AG09309 (cell line): Measurements from ENCODE around the gene TMEM8B.
A peak's percentile ranks its signal among the peaks of the same experiment; 100 is the strongest.

Experiments
- DNase-seq: peaks from one replicate; pipeline ENCODE4 v3.0.0-alpha.2; 2010; ENCODE audit warnings: low read depth
- H3K4me3 ChIP-seq: 2 replicates; pipeline ENCODE4 v1.5.1; 2011; ENCODE audit warnings: mild to moderate bottlenecking, low read depth, low read length, moderate library complexity; ENCODE audit not compliant: control insufficient read depth
- TF ChIP-seq, protein P1 (sequence below): IDR thresholded peaks from 2 replicates; pipeline ENCODE4 v1.5.1; 2011; ENCODE audit warnings: mild to moderate bottlenecking, low read depth, low read length, inconsistent platforms; ENCODE audit not compliant: insufficient read depth, control insufficient read depth; ENCODE audit errors: missing control alignments

TMEM8B gene

DNA sequence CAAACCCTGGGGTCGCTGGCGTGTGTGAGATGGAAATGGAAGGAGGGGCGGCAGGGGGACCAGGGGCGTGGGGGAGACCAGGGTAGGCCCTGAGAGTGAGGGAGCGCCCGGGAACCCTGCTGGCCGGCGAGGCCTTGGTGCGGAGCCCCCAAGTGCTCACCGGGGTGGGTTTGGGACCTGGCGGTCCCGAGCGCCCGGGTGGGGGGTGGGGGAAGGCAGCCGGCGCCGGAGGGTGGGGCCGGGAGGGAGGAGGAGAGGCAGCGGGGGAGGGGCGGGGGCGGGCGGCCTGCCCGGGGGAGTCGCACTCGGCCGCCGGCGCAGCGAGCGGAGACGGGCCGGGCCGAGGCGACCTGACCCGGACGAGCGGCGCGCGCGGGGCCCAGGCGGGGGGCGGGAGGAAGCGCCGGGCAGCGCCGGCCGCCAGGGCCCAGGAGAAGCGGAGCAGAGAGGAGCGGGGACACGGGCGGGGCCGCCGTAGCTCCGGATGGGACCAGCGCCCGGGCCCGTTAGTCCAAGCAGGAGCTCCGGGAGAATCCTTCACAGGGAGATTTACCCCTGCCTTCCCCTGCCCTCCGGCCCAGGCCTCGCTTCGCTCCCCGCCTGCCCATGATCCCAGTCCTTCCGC is 37.6 kb upstream of the TMEM8B start, which contains the start of gene NPR2:
Gene NPR2, plus strand, starts transcription at position 295 of the 625 bp plus-strand sequence. CDS start 818 bp downstream, outside the sequence.
- no peak for DNase-seq
- TF ChIP-seq, protein P1, sequence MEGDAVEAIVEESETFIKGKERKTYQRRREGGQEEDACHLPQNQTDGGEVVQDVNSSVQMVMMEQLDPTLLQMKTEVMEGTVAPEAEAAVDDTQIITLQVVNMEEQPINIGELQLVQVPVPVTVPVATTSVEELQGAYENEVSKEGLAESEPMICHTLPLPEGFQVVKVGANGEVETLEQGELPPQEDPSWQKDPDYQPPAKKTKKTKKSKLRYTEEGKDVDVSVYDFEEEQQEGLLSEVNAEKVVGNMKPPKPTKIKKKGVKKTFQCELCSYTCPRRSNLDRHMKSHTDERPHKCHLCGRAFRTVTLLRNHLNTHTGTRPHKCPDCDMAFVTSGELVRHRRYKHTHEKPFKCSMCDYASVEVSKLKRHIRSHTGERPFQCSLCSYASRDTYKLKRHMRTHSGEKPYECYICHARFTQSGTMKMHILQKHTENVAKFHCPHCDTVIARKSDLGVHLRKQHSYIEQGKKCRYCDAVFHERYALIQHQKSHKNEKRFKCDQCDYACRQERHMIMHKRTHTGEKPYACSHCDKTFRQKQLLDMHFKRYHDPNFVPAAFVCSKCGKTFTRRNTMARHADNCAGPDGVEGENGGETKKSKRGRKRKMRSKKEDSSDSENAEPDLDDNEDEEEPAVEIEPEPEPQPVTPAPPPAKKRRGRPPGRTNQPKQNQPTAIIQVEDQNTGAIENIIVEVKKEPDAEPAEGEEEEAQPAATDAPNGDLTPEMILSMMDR: no peak
- H3K4me3 ChIP-seq: peak within 1 kb of the TSS; percentile 64

DNA sequence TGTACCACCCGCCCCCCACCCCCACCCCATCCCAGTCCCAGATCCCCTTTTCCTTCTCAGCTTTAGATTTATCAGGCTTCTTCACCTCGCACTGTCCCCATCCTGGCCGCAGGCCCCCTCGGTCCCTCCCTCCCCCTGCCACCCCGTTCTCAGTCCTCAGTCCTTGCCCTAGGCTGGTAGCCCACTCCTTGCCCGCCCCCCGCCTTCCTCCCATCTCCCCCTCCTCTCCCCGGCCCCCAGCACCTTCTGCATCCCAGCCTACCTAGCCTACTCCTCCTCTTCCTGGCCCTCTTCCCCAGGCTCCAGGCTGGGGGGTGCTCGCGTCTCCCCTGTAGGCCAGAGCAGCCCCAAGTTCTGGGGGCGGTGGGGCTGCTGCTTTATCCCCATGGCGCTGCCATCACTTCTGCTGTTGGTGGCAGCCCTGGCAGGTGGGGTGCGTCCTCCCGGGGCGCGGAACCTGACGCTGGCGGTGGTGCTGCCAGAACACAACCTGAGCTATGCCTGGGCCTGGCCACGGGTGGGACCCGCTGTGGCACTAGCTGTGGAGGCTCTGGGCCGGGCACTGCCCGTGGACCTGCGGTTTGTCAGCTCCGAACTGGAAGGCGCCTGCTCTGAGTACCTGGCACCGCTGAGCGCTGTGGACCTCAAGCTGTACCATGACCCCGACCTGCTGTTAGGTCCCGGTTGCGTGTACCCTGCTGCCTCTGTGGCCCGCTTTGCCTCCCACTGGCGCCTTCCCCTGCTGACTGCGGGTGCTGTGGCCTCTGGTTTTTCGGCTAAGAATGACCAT is 36.8 kb upstream of the TMEM8B start:
- H3K4me3 ChIP-seq: peak overlapping the region; percentile 64
- no peak for DNase-seq
- TF ChIP-seq, protein P1: no peak

DNA sequence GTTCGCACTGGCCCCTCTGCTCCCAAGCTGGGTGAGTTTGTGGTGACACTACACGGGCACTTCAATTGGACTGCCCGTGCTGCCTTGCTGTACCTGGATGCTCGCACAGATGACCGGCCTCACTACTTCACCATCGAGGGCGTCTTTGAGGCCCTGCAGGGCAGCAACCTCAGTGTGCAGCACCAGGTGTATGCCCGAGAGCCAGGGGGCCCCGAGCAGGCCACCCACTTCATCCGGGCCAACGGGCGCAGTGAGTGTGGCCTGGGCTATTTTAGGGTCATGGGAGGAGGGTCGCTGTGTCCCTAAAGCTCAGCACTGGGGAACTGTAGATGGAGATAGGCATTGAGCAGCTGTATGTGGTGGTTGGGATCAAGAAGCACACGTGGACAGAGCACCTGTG is 36.2 kb upstream of the TMEM8B start:
- H3K4me3 ChIP-seq: no peak overlapping the region; the same call in 1 of the 2 replicates
- TF ChIP-seq, protein P1: no peak
- no peak for DNase-seq

DNA sequence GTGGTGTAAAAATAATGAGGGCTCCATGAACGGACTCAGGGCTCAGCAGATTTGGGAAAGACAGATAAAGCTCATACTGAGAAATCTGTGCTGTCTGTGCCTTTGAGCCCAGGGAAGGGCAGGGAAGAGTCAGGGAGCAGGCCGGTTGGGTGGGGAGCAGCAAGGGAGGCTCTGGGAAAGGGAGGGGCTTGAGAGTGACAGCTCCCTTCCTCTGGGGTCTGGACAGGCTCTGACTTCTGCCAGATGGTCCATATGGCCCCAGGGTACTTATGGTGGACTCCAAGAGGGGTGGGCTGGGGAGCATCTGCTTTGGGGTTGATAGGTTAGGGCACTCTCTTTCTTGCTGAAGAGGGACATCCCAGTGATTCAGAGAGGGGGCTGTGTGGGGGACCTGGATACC is 35.6 kb upstream of the TMEM8B start:
- peak overlapping the region; percentile 6; the same call in 1 of the 2 replicates for H3K4me3 ChIP-seq
- no peak for DNase-seq

DNA sequence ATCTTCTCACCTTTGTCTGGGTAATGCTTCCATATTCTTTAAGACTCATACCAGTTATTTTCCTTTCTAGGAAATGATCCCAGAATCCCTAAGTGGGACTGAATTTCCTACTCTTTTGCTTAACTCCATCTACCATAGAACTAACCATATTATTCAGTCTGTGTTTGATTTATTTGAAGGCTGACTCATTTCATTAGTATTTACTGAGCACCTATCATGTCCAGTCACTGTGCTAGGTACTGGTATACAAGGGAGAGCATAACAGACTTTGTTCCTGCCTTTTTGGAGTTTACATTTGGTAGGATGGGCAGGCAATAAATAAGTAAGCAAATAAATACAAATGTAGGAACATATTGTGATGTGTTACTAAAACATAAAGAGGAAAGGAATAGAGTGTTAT is 33.3 kb upstream of the TMEM8B start:
- DNase-seq: no peak
- TF ChIP-seq, protein P1: no peak
- H3K4me3 ChIP-seq: no peak overlapping the region

More for the DNA sequence above, 35.6 kb upstream of the TMEM8B start:
- TF ChIP-seq, protein P1: no peak

DNA sequence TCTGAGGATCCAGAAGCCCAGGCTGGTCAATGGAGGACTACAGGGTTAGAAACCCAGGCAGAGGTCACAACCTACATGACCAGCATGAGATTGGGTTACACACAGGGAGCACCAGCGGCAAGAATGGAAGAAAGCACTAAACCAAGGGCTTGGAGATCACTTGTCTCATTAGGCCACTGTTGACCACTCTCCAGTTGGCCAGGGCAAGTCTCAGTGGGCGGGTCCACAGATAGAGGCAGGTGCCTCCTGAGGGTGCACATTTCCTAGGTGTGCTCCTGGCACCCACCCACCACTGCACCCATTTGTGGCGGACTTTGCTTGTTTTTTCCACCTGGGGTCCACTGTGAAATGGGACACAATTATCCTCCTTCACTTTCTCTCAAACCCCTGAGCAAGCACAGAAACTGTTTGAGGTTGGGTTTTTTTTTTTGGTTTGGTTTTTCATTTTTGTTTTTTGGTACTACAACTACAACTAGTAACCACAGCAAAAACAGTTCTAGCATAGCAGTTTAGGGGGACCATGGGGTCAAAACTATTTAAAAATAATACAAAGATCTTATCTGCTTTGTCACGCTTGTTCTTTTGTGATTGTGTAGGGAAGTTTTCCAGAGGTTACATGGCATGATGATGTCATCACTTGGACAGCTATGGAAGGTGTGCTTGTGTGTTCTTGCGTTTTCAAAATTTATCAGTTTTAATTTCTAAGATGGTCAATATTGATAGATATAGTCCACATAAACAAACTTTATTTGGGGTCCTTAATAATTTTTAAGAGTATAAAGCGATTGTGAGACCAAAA is 31.5 kb upstream of the TMEM8B start:
- TF ChIP-seq, protein P1: no peak
- no peak for DNase-seq
- no peak overlapping the region for H3K4me3 ChIP-seq
